H1 (cell line): ENCODE data around the gene MIGA1. TPM values are rescaled to one million over a fixed set of nuclear protein-coding genes. Genes with fewer than 3 reads are reported as not detected.

ENCODE experiments used
- CEBPB ChIP-seq: IDR thresholded peaks from 2 replicates; pipeline ENCODE4 v1.6.1; 2012; ENCODE audit warnings: low read depth, low read length
- CHD1 ChIP-seq: IDR thresholded peaks from 2 replicates; pipeline ENCODE4 v1.6.1; 2012; ENCODE audit warnings: low read depth, low read length, improper control_type of control experiment
- CHD2 ChIP-seq: IDR thresholded peaks from 2 replicates; pipeline ENCODE4 v1.6.1; 2012; ENCODE audit warnings: low read length, improper control_type of control experiment
- JUN ChIP-seq: IDR thresholded peaks from 2 replicates; pipeline ENCODE4 v1.6.1; 2011; ENCODE audit warnings: low read depth, mild to moderate bottlenecking, improper control_type of control experiment, low read length
- KDM5A ChIP-seq: fragments of 200-600 bp; IDR thresholded peaks from 2 replicates; pipeline ENCODE4 v1.7.1; 2012; ENCODE audit warnings: mild to moderate bottlenecking, low read length, inconsistent platforms, mixed read lengths
- RAD21 ChIP-seq, 2 experiments: IDR thresholded peaks in 1 of 2; conservative IDR thresholded peaks in 1 of 2; 2 replicates each; pipeline ENCODE4 v1.6.1; 2011; ENCODE audit warnings: low read depth in 2 of 2, low read length in 2 of 2, improper control_type of control experiment in 1 of 2, inconsistent platforms in 1 of 2, mild to moderate bottlenecking in 1 of 2, moderate library complexity in 1 of 2
- RNF2 ChIP-seq: fragments of 200-900, 300-1000 bp; sonication (generic); IDR thresholded peaks from 2 replicates; pipeline ENCODE4 v1.7.1; 2016; ENCODE audit warnings: borderline replicate concordance, low read depth, mild to moderate bottlenecking, antibody characterized with exemption, low read length; ENCODE audit not compliant: poor library complexity, severe bottlenecking; ENCODE audit errors: missing control alignments
- SIX5 ChIP-seq: IDR thresholded peaks from 2 replicates; pipeline ENCODE4 v1.6.1; 2011; ENCODE audit warnings: mild to moderate bottlenecking, low read depth, low read length
- TAF1 ChIP-seq: IDR thresholded peaks from 2 replicates; pipeline ENCODE4 v1.6.1; 2011; ENCODE audit warnings: mild to moderate bottlenecking, low read depth, low read length
- TCF12 ChIP-seq: IDR thresholded peaks from 2 replicates; pipeline ENCODE4 v1.6.1; 2011; ENCODE audit warnings: low read depth, mild to moderate bottlenecking, low read length
- ZNF274 ChIP-seq: IDR thresholded peaks from 2 replicates; pipeline ENCODE4 v1.7.0; 2012; ENCODE audit warnings: low read length, borderline replicate concordance; ENCODE audit errors: extremely low read depth
- polyA plus RNA-seq, 7 experiments: library from polyadenylated mRNA; depleted of rRNA in 3 of 7; stranded (reverse) in 5 of 7; unstranded in 2 of 7; fragments of >200 nt in 5 of 7; fragments of 200-250 nt in 2 of 7; gene quantifications; 1 replicate in 5 of 7; 2 replicates in 1 of 7; 4 replicates in 1 of 7; pipeline versions ENCODE4 v1.2.1 to v1.2.3, GENCODE V29; 2011 to 2013; ENCODE audit warnings: missing spikeins in 2 of 7, mixed read lengths in 2 of 7
- total RNA-seq: library from RNA; stranded (reverse); fragmentation: NEBNext Ultra II Directional; extraction: Animal tissue kit (Norgen Biotek cat#: 25700); gene quantifications from 2 replicates; pipeline ENCODE4 v1.2.1, GENCODE V29; 2021
- TF ChIP-seq, protein P1 (sequence below): fragments of 300-600 bp; sonication (generic); IDR thresholded peaks from 2 replicates; pipeline ENCODE4 v1.7.1; 2012; ENCODE audit warnings: low read length, moderate library complexity, mild to moderate bottlenecking, inconsistent platforms; ENCODE audit not compliant: insufficient replicate concordance

MIGA1 gene
- total and polyA plus RNA-seq, 2 of the 8 experiments (the other 6 are each of a cell fraction or from before 2014, with no cell fraction given): 0.95 to 7.0 TPM

DNA sequence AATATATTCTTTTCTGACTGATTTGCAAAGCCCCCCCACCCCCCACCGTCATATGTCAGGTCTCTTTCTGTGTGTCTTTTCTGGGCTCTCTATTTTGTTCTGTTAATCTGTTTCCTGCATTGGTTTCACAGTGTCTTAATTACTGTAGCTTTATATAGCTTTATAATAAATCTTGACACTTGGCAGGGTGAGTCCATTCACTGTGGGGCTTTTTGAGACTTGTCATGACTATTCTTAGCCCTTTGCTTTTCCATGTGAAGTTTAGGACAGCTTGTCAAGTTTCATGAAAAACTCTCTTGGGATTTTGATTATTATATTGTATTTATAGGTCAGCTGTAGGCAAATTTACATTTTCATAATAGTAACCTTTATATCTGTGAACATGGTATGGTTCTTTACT lies 50.4 kb downstream of the MIGA1 start (continued):
- TF ChIP-seq, protein P1, sequence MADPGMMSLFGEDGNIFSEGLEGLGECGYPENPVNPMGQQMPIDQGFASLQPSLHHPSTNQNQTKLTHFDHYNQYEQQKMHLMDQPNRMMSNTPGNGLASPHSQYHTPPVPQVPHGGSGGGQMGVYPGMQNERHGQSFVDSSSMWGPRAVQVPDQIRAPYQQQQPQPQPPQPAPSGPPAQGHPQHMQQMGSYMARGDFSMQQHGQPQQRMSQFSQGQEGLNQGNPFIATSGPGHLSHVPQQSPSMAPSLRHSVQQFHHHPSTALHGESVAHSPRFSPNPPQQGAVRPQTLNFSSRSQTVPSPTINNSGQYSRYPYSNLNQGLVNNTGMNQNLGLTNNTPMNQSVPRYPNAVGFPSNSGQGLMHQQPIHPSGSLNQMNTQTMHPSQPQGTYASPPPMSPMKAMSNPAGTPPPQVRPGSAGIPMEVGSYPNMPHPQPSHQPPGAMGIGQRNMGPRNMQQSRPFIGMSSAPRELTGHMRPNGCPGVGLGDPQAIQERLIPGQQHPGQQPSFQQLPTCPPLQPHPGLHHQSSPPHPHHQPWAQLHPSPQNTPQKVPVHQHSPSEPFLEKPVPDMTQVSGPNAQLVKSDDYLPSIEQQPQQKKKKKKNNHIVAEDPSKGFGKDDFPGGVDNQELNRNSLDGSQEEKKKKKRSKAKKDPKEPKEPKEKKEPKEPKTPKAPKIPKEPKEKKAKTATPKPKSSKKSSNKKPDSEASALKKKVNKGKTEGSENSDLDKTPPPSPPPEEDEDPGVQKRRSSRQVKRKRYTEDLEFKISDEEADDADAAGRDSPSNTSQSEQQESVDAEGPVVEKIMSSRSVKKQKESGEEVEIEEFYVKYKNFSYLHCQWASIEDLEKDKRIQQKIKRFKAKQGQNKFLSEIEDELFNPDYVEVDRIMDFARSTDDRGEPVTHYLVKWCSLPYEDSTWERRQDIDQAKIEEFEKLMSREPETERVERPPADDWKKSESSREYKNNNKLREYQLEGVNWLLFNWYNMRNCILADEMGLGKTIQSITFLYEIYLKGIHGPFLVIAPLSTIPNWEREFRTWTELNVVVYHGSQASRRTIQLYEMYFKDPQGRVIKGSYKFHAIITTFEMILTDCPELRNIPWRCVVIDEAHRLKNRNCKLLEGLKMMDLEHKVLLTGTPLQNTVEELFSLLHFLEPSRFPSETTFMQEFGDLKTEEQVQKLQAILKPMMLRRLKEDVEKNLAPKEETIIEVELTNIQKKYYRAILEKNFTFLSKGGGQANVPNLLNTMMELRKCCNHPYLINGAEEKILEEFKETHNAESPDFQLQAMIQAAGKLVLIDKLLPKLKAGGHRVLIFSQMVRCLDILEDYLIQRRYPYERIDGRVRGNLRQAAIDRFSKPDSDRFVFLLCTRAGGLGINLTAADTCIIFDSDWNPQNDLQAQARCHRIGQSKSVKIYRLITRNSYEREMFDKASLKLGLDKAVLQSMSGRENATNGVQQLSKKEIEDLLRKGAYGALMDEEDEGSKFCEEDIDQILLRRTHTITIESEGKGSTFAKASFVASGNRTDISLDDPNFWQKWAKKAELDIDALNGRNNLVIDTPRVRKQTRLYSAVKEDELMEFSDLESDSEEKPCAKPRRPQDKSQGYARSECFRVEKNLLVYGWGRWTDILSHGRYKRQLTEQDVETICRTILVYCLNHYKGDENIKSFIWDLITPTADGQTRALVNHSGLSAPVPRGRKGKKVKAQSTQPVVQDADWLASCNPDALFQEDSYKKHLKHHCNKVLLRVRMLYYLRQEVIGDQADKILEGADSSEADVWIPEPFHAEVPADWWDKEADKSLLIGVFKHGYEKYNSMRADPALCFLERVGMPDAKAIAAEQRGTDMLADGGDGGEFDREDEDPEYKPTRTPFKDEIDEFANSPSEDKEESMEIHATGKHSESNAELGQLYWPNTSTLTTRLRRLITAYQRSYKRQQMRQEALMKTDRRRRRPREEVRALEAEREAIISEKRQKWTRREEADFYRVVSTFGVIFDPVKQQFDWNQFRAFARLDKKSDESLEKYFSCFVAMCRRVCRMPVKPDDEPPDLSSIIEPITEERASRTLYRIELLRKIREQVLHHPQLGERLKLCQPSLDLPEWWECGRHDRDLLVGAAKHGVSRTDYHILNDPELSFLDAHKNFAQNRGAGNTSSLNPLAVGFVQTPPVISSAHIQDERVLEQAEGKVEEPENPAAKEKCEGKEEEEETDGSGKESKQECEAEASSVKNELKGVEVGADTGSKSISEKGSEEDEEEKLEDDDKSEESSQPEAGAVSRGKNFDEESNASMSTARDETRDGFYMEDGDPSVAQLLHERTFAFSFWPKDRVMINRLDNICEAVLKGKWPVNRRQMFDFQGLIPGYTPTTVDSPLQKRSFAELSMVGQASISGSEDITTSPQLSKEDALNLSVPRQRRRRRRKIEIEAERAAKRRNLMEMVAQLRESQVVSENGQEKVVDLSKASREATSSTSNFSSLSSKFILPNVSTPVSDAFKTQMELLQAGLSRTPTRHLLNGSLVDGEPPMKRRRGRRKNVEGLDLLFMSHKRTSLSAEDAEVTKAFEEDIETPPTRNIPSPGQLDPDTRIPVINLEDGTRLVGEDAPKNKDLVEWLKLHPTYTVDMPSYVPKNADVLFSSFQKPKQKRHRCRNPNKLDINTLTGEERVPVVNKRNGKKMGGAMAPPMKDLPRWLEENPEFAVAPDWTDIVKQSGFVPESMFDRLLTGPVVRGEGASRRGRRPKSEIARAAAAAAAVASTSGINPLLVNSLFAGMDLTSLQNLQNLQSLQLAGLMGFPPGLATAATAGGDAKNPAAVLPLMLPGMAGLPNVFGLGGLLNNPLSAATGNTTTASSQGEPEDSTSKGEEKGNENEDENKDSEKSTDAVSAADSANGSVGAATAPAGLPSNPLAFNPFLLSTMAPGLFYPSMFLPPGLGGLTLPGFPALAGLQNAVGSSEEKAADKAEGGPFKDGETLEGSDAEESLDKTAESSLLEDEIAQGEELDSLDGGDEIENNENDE: no peak
- TF ChIP-seq CHD2 (no peak), RAD21 (IDR thresholded peaks at IDR 0.05 in 1 of 2, conservative IDR thresholded peaks at IDR 0.05 in 1 of 2; ENCODE audit: low read depth in 2 of 2, low read length in 2 of 2) (no peak), TCF12 (no peak), KDM5A (no peak), CHD1 (no peak), CEBPB (no peak), RNF2 (no peak), ZNF274 (no peak), JUN (no peak), SIX5 (no peak), TAF1 (no peak)
